ENCODE data around the gene PNPLA8. TPM values are rescaled to one million over a fixed set of nuclear protein-coding genes. Genes with fewer than 3 reads are reported as not detected.

The PNPLA8 gene
- total and polyA plus RNA-seq, 11 donors = 12.5 to 61.5 (median 32.8) TPM

- WGBS, 4 donors = 35 to 57% (median 46%) methylated on average over 2 of the region's 2 CpGs
- DNase-seq = no peak
- H3K4me3 ChIP-seq = no peak overlapping the region
- no peaks in the 10 kb centered on the region for H3K9me3 ChIP-seq
- no peaks in the 10 kb centered on the region for H3K36me3 ChIP-seq
- intact Hi-C loops (cut with DNase I) = no loop called here
- H3K27ac ChIP-seq = no peak overlapping the region
- TF ChIP-seq CTCF (IDR thresholded peaks at IDR 0.05) (no peak), POLR2A (IDR thresholded peaks at IDR 0.05) (no peak)
- H3K4me1 ChIP-seq = no peaks in the 10 kb centered on the region
- peaks cover 0 to 29% (median 0%) of the 10 kb centered on the region in 9 donors for H3K27me3 ChIP-seq
- no peak for ATAC-seq
These were observed 100.1 kb downstream of the PNPLA8 start for GRCh38 chr7:108425714-108426275.

GRCh38 chr7:108424013-108424412 is 101.9 kb downstream of the PNPLA8 start:
- peaks cover 0 to 20% (median 0%) of the 10 kb centered on the region in 9 donors for H3K27me3 ChIP-seq
- intact Hi-C loops (cut with DNase I) = no loop called here
- TF ChIP-seq POLR2A (IDR thresholded peaks at IDR 0.05) = no peak
- no peak for TF ChIP-seq CTCF (IDR thresholded peaks at IDR 0.05)
- no peaks in the 10 kb centered on the region for H3K36me3 ChIP-seq
- no peak overlapping the region for H3K27ac ChIP-seq
- no peaks in the 10 kb centered on the region for H3K9me3 ChIP-seq
- H3K4me3 ChIP-seq = no peak overlapping the region
- DNase-seq (no peak), ATAC-seq (no peak)
- no peaks in the 10 kb centered on the region for H3K4me1 ChIP-seq
- 62 to 74% (median 68%) methylated on average over 4 of the region's 4 CpGs for WGBS, 4 donors

DNA sequence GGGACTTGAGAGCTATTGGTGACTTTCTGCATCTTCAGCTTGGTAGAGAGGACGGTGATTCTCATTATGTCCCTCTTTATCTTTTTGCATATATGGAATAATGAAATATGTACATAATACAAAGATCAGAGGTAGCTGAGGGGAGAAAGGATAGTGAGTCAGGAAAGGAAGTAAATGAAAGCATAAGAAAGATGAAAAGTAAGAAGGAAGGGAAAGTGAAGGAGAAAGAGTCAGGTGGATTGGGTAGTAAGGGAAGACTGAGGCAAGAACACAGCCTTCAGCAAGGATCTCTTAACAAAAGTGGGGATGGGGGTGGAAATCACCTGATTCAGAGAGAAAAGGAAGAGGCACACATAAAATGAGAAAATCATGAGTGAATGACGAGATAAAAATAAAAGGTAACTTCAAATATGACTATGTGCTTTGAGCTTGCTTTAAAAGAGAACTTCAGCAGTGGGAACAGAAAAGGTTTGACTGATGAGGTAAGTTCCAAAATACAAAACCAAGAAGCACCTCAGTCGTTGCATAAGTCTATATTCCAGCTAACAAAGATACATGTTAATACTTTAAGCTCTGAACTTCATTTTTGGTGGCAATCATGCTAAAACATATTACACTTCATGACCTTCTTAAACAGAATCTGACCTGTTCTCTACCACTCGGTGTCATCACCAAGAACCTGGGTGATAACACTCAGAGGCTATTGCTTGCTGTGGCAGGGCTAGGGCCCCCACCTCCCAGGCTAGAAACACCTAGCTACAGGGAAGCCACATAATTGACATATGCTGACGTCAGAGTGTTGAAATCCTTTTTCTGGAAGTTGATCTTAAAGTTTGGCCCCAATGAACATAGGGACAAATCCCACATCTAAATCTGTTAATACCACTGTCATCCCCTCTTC is 102.6 kb downstream of the PNPLA8 start:
- intact Hi-C loops (cut with DNase I) = no loop called here
- no peak overlapping the region for H3K27ac ChIP-seq
- no peaks in the 10 kb centered on the region for H3K4me1 ChIP-seq
- H3K4me3 ChIP-seq = no peak overlapping the region
- no peak for ATAC-seq
- 77 to 81% (median 78%) methylated on average over 5 of the region's 5 CpGs for WGBS, 4 donors
- H3K9me3 ChIP-seq = no peaks in the 10 kb centered on the region
- no peak for TF ChIP-seq CTCF (IDR thresholded peaks at IDR 0.05)
- TF ChIP-seq POLR2A (IDR thresholded peaks at IDR 0.05) = no peak
- no peak for DNase-seq
- peaks cover 0 to 17% (median 0%) of the 10 kb centered on the region in 9 donors for H3K27me3 ChIP-seq
- H3K36me3 ChIP-seq = no peaks in the 10 kb centered on the region

DNA sequence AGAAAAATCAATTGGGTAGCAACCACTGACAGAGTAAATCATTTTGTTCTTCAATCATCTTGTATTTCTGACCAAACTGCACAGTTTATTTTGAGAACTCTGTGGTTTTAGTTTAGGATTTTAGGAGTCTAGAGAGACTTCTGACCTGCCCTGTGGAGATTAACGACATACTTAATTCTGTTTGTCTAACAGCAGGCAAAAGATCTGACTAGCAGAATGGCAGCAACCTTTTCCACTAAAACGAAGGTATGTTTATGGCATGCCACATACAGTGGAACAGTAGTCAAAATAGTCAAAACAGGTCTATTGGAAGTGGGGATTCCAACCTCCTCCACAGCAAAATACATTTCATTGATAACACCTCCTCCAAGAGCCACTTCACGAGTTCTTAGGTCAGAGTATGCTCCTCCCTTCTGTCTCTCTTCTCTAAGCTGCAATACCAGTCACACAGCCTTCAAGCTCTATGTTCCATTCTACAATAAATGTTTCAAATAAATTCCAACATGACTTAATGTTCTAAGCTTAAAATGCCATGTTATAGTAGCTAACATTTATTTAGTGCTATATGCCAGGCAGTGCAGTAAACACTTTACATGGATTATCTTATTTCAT is 104.1 kb downstream of the PNPLA8 start:
- Histone ChIP-seq H3K4me3 (no peak overlapping the region), H3K36me3 (no peaks in the 10 kb centered on the region), H3K27me3 (peaks cover 0 to 27% (median 6%) of the 10 kb centered on the region in 9 donors), H3K9me3 (no peaks in the 10 kb centered on the region), H3K4me1 (no peaks in the 10 kb centered on the region), H3K27ac (no peak overlapping the region)
- 47 to 57% (median 53%) methylated on average over 3 of the region's 3 CpGs for WGBS, 4 donors
- ATAC-seq (no peak), DNase-seq (no peak)
- intact Hi-C loops (cut with DNase I) = no loop called here
- TF ChIP-seq CTCF (IDR thresholded peaks at IDR 0.05) (no peak), POLR2A (IDR thresholded peaks at IDR 0.05) (no peak)

Measured in heart left ventricle (tissue), 16 donors.